Activated CD4-positive, alpha-beta T cell treated with anti-CD3 and anti-CD28 coated beads, Interleukin-2, amount 50 U/mL, for 4 hours (primary cell): Measurements from ENCODE around the gene WLS.
"Not testable (repeated sequence)": the region's sequence is repeated elsewhere in the genome, so short reads cannot be mapped to it uniquely, and the experiment has no call there.

Source experiments
- DNase-seq, 2 experiments: peaks; one replicate each; pipeline ENCODE4 v3.0.0-alpha.2; 2020

Gene WLS

DNA sequence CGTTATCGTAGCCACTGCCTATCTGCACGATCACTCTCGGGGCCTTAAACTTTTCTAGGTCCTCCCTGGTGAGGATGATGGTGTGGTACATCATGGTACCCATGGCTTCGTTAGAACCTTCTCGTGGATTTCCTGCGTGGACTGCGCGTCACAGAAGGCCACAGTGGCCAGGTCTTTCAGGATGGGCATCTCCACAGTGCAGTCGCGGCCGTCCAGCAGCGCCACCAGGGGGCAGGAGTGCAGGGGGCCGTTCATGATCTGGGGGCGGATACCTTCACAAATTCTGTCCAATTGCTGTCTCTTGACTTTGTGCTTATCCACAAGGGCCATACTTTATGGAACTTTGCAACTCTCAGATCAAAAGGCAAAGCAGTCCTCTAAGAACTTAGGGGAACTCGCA lies 69.6 kb downstream of the WLS start:
- no peak for DNase-seq

DNA sequence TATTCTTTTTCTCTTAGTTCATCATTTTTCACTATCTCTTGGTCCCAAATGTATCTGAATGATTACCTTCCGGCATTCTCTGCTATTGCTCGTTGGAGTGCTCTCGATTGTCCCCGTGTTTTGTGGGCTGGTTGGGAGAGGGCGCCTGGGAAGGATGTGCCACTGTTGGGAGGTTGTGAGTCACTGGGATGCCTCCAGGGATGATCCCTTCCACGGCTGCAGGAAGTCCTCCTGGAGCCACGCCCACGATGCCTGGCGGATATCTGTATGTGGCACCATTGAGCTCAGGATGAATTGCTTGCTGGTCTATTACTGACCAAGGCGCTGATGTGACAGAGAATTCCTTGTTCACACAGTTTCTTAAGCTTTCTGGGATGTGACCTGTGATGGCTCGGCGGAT lies 70.7 kb downstream of the WLS start:
- not testable (repeated sequence) for DNase-seq

DNA sequence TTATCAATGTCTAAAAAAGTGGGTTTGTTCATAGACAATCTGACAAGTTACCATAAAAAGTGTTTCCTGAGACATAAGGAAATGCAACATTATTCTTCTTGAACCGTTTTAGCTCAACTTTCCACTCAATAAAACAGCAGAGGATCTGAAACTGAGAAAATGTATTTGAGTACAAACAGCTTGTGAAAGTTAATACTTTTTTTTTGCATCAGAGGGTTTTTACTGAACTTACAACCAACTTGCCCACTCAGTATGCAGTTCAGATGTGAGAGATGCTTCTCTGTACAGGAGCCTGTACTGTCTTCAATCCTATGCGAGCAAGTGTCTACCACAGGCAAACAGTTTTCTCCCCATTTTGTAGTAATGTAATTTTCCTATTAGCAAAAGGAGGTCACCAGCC lies 71.4 kb downstream of the WLS start:
- DNase-seq, result not testable (repeated sequence)

DNA sequence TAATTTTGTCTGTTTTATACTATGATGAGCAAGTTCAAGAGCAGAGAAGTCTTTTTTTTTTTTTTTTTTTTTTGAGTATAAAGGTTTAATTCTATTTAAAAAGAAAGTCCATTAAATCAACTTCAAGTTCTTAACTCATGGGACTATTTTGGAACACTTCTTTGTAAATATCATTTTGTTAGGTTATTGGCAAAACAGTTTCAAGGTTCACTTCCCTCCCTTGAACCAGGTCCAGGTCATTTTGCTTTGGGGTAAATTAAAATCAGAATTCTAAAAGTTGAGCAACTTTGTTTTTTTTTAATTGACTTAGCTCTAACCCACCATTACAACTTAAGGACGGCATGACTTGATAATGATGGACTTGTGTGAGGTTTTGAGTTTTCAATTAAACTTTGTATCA lies 72.3 kb downstream of the WLS start:
- DNase-seq, result no peak

DNA sequence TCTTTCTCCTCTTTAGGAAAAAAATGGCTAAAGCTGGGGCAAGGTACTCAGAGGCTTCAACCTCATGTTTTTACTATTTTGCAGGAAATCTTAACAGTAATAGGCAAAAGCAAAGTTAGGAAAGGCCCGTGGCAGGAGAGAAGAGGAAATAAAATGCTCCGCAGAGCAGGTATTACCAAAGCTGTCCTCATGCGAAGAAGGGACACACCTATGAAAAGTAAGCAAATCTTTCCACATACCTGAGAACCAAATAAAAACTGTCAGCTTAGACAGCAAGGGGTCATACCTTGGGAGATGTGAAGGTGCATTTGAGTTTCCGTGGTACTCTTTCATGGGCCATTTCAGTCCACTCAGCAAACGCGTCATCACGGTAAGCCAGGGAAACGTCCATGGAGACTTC lies 73.5 kb downstream of the WLS start:
- no peak for DNase-seq

DNA sequence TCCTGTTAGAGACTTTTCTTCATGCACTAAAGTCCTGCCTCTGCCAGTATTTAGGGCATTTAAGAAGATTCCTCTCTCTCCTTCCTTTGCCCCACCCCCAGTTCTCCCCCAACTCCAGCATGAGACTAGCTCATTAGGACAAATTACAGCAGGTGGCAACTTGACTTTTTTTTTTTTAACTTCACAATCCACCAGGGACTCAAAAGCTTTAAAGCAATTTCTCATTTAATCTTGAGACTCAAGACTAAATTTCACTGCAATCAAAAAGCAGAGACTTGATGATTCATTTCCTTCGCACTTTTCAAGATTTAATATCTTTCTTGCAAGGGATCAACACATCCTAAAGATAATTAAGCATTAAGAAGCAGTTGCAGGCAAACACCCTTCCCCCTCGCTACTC lies 74.9 kb downstream of the WLS start:
- DNase-seq, result no peak

DNA sequence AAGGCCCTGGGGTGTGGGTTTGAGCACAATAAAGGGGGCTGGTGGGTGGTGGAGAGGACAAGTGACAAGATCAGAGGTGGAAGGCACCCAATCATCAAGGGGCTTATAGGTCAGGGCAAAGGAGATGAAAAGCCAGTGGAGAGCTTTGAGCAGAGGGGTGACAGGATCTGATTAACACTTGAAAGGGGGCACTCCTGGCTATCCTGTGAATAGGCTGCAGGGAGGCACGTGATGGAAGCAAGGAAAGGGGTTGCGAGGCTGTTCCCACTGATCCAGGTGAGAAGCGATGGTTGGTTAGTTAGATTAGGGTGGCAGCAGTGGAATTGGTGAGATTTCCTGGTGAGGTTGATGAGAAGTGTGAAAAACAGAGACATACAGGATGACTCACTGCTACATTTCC lies 80.6 kb downstream of the WLS start:
- no peak for DNase-seq

DNA sequence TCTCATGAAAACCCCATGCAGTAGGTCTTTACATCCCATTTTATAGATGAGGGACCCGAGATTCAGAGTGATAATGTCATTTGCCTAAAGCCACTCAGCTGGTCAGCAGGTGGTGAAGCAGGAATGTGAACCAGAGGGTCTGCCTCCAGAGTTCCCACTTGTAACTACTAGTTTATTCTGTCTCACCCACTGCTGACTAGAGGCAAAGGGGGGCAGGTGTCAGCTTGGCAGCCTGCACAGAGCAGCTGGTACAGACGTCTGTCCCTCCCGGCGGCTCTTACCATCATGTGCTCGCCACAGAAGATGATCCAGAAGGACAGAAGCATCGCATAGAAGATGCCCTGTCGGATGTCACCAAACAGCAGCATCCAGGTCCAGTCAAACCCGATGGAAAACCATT lies 82.4 kb downstream of the WLS start:
- DNase-seq, result no peak

DNA sequence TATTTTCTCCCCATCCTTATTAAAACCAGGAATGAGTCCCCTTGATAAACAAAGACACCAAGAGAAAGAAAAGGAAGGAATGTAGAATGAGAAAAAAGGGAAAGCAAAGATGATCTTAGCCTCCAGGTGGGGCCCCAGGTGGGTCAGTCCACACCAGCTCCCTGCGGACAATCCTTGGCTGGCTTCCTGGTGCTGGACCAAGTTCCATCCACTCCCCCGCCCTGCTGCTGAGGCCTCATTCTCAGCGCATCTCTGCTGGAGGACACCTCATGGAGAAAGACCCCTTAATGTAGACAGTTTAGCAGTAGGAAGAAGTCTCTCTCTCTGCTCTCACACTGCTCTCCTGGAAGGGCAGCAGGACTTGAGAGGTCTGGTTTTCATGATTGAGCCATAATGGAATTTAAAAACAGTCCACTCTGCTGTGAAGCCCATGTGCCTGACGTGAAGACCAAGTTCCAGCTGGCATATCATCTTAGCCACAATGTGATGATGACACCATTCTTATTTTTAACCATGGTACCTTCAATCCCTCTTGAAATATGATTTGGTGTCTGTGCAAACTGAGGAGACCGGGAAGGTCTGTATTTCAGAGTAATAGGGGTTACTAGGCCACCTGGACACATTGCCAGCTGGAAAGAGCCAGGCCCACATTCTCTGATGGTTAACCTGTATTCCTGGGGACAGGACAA lies 83.1 kb downstream of the WLS start:
- no peak for DNase-seq

DNA sequence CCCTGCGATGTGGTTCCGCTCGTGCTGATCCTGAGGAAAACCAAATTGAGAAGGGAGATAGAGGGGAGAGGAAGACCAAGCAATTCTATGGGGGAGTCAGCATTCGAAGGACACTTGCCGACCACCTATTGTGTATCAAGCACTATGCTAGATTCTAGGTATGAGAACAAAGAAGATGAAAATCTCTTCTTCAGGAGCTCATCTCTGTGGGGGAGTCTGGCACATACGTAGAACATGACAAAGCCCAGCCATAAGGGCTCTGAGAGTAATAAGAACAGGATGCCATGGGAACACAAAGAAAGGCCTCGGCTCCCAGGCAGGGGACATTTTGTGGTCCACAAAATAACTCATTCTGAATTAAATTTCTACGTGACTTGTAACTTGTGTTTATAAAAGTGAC lies 83.7 kb downstream of the WLS start:
- DNase-seq, result no peak

DNA sequence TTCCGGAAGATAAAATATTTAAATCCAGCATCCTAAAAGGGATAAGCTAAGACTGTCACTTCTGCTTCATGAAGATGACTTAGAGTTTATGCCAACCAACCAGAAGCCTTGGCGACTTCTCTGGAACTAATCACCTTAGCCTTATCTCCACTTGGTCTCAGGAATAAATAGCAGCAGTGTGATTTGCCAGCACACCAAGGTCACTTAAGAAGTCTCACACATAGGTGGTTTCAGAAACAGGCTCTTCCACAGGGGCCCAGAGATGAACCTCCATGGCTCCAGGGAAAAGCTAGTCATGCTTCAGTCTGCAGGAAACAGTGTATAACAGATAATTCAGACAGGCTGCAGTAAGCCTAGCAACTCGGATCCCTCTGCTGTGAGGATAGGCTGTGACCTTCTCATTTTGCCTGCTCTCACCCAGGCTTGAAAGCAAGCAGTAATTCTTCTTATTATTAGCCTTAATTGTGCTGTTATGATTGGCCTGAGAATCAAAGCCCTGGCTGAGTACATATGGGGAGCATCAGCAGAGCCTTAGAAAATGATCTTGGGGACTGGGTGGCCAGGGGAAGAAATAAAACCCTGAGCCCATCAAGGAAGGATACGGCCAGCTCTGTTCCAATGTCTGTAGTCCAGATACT lies 84.7 kb downstream of the WLS start:
- DNase-seq, result no peak

DNA sequence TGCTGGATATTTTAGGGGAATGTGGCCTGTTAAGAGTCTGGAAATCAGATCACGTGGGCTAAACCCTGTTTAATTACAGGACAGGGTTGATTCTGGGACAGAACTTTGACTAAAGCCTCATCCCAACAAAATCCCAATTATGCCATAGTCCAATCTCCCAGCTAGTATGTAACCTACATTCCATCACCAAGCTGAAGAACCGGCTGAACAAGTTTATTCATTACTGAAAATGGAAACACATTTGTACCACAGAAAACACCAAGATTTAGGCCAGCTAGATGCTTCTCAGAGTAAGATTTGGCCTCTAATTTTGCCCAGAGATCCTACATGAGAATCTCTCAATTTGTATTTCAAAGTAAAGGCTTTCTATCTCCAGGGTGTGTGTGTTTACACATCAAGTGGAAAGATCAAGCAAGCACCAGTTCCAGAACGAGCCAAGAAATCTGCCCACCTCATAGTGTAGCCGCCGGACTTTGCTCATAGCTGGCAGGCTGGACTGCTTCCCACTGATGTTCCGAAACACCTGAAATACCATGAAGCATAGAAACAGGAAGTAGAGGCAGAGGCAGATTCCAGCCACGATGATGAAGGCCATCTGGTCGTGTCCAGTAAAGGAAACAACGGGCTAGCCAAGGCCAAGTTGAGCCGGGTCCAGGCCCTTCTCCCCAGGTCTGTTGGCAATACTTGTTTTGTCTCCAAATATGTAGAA lies 86.8 kb downstream of the WLS start:
- DNase-seq, result no peak

DNA sequence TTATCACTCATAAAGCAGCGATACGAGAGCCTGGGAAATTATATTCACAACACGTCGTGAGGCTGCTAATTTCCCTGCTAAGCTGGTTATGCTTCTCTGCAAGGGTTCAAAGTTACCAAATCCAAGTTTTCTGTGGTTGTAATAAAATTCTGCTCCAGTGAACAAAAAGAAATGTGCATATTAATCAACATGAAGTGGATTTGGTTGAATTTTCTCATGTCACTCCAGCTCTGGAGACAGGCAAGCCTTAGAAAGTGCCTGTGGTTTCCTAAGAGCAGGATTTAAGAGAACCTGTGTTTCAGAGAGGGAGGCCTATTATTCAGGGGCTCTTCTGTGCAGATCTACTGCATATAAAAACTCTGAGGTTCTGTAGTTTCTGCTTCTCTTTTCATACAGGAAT lies 87.5 kb downstream of the WLS start:
- DNase-seq, result no peak

DNA sequence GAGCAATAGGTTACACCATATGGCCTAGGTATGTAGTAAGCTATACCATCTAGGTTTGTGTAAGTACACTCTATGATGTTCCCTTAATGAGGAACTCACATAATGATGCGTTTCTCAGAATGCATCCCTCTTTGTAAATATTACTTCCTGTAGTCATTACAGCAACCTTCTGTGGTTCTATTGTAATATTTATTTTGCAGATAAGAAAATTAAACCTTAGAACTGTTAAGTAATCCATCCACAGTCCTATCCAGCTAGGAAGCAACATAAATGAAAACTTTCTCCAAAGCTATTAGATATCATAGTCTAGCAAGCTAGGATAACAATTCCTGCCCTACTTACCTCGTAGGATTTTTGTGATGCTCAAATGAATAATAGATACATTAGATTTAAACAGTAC lies 88.7 kb downstream of the WLS start:
- DNase-seq, result no peak

DNA sequence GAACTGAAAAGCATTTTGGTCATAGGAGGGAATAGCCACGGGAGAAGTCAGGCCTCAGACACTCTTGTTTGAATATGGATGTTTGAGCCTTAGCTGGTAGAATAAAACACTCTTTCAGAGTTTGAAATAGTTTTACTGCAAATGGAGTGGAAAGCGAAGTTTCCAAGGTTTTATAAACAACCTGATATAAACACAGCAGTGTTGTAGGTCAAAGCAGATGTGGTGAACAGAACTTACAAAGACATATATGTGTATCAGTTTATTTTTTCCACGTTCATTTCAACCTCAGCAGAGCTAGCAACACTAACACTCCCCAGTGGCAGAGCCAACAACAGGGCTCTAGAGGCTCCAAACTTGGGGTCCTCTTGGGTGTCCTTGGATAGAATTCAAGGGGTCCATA lies 89.9 kb downstream of the WLS start:
- no peak for DNase-seq

DNA sequence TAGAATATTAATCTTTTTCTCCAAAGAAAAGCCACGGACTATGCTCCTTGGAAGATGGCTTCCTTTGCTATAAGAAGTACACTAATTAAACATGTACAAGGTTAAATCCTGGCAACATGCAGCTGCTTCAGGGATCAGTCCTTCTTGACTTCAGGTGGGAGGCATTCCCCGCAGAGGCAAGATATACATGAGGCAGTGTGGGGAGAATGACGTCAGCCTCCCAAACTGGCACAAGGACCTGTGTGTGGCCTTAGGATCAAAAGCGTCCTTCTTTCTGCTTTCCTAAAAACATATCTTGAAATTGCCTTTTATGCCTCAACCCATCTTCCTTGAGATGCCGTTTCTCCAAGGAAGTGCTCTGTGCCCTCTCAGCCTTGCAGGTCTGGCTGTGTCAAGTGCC lies 90.3 kb downstream of the WLS start:
- no peak for DNase-seq

DNA sequence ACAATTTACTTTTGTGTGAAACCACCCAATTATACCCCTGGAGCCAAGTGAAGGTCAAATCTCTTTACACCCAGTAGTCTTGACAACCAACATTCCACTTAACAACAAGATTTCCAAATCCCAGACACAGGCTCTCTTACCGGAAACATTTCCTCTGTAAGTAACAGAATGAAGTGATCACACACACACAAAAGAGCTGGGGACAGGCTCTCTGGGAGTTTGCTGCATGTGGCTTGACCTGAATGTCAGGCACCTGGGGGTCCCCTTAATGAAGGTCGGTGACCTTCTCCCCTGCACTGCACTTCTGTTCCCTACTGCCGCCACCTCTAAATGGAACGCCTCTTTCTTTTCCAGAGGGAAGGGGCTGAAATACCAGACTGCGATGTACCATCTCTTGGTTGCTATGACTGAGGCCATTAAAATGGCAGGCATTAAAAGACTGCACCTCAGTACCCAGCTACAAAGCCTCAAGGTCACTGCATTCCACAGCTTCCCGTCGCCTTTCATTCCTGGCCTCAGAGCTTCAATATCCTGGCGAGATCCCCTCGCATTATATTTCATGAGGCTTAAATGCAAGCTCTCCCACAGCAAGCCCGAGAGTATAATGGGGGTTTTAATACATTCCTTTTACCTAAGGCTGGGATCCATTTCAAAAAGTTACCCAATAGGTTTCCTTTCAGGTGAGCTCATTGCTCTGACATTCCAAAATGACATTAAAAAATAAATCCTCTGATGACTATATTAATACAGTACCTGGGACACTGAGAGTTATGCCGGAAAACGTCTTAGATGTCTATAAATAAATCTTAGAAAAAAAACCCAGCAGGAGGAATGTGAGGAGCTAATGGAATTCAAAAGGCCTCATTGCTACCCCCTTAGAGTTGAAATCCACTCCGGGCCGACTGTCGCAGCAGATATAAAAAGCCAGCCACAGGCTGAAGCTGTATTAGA lies 91.0 kb downstream of the WLS start:
- no peak for DNase-seq

DNA sequence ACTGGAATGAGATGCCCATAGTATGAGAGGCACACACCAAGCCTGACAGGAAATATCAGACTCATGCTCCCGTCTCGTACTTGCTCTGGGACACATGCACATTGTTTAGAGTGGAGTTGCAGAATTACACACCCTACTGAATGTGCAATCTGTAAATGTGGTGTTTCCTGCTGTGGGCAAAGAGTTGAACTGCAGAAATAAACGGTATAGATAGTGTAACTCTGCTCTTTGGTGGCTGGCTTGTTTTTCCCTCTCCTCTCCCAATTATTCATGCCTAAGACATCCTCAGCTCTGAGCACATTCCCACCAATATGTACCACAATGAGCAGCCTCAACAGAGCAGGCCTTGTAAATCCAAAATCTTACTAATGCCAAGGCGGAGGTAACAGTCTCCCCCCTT lies 91.8 kb downstream of the WLS start:
- DNase-seq, result no peak

DNA sequence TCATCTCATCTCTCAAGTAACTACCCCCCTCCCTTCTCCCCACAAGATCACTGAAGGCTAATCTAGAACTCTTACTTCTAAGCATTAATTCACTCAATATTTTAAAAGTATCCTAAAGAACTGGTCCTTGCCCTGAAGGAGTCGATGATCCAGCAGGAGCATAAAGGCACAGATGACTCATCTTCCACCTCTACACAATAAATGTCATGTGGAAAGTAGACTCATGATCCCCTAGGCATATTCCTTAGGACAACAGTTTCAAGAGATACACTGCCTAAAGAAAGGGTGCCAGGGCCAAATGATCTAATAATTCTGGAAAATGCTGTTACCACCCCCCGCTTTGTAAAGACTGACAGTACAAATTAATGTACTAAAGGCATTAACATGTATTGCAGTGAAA lies 96.1 kb downstream of the WLS start:
- DNase-seq, result no peak

DNA sequence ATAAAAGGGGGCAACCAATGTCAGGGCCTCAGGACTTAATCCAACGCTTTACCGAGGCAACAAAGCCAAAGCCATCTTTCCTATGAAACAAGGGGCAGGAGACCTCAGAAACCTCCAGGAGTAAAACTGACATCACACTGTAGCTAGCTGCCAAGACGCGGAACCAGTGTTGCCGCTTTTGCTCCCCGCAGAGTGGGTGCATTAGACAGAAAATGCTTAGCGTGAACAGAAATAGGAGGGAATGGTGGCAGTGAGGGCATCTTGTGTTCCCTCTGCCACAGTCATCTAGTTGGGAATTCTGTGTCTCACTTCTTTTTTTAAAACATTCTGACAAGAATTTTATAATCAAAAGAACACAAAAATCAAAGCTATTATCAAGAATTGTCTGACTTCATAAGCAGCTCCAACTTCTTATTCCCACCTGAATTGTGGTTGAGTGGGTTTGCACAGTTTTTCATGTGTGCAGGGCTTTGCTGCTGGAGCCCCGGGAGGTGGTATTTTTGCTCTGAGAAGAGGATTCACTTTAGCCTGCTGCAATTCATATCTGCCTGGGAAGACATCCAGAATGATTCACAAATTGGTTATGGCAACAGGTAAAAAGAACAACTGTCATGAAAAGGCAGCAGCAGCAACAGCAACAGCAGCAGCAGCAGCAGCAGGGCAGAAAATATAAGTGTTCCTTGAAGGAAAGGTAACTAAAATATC lies 99.7 kb downstream of the WLS start:
- no peak for DNase-seq

DNA sequence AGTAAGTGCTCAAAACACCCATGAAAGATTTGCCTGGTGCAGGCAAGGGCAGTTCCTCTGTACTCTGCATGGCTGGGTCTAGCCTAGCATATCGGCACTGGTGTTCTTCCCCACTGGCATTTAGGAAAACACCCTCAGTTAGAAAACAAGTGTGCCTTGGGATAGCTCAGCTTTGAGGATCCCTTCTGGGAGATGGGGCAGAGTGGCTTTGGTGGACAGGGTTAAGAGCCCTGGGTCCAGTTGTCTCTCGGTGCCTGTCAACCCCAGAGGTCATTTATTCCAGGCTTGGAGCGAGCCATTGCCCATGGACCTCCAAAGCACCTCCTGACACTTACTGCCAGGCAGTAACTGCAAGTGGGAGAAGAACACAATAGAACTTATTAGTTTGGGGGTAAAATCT lies 101.1 kb downstream of the WLS start:
- no peak for DNase-seq

DNA sequence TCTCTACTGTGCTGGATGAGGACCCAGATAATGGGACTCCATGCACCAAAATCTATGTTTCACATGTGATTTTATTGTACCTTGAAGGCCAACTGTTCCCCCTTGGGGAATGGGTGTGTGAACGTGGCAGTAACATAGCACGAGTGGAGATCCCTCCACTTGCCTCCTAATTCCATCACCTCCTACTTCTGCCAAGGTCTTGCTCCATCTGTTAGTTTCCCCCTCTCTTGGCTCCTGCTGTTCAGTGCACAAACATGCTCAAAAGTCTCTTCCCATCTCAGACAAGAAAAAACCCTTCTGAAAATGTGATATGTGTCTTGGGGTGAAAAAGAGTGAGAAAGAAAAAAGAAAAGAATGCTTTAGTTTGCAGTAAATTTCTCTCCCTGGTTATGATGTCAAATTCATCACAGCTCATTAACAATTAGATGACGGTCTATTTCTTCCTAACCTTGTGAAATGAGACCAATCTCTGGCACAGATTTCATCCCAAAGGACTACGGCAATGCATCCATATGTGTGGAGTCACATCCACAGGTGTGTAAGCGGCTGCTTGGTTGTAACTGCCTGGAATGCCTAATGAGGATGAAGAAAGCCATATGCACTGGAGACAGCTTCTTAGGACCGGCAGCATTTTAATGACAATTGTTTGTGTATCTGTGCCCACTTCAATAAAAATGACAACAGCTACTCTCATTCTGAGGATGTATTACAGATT lies 102.6 kb downstream of the WLS start:
- no peak for DNase-seq
